Measurements from ENCODE around the gene ILKAP.

The ILKAP gene

GRCh38 chr2:238203094-238203972 is at the start of gene ILKAP:
Gene ILKAP, minus strand, starts transcription at chr2:238203695. Its CDS starts 142 bp downstream, at chr2:238203553.
- peak; percentile 76 to 90 for DNase-seq (ENCODE audit: low read depth in 2 of 2)

GRCh38 chr2:238252766-238253630 is 49.5 kb upstream of the ILKAP start:
- DNase-seq (ENCODE audit: low read depth in 2 of 2) = no peak

GRCh38 chr2:238251986-238252385 is 48.5 kb upstream of the ILKAP start:
- no peak for DNase-seq (ENCODE audit: low read depth in 2 of 2)

- DNase-seq (ENCODE audit: low read depth in 2 of 2) = no peak
Measured at GRCh38 chr2:238251331-238251730, 47.8 kb upstream of the ILKAP start.

GRCh38 chr2:238250896-238251295 is 47.4 kb upstream of the ILKAP start:
- DNase-seq (ENCODE audit: low read depth in 2 of 2) = no peak

GRCh38 chr2:238247841-238248453 is 44.5 kb upstream of the ILKAP start:
- no peak for DNase-seq (ENCODE audit: low read depth in 2 of 2)

GRCh38 chr2:238247002-238247822 is 43.7 kb upstream of the ILKAP start:
- DNase-seq (ENCODE audit: low read depth in 2 of 2) = no peak

- no peak for DNase-seq (ENCODE audit: low read depth in 2 of 2)
Measured at GRCh38 chr2:238244151-238244550, 40.7 kb upstream of the ILKAP start.

- DNase-seq (ENCODE audit: low read depth in 2 of 2) = no peak
Measured at GRCh38 chr2:238243496-238244076, 40.1 kb upstream of the ILKAP start.

- no peak for DNase-seq (ENCODE audit: low read depth in 2 of 2)
Measured at GRCh38 chr2:238242731-238243495, 39.4 kb upstream of the ILKAP start.

- DNase-seq (ENCODE audit: low read depth in 2 of 2) = no peak
Measured at GRCh38 chr2:238241970-238242369, 38.5 kb upstream of the ILKAP start.

- no peak for DNase-seq (ENCODE audit: low read depth in 2 of 2)
Measured at GRCh38 chr2:238240757-238241711, 37.5 kb upstream of the ILKAP start.

- peak; percentile 64 to 69 for DNase-seq (ENCODE audit: low read depth in 2 of 2)
Measured at GRCh38 chr2:238239863-238240756, 36.6 kb upstream of the ILKAP start, which contains the start of gene HES6. Gene HES6, minus strand, starts transcription at chr2:238240038. Its CDS starts 133 bp downstream, at chr2:238239905.

GRCh38 chr2:238239543-238239862 is 36.0 kb upstream of the ILKAP start:
- DNase-seq (ENCODE audit: low read depth in 2 of 2) = no peak

- DNase-seq (ENCODE audit: low read depth in 2 of 2) = peak in 1 of 2 donors; percentile 17
Measured at GRCh38 chr2:238238766-238239542, 35.5 kb upstream of the ILKAP start.

GRCh38 chr2:238238311-238238765 is 34.8 kb upstream of the ILKAP start:
- DNase-seq (ENCODE audit: low read depth in 2 of 2) = no peak
